Measurements from ENCODE around the gene APBA3. TPM values are rescaled to one million over a fixed set of nuclear protein-coding genes. Genes with fewer than 3 reads are reported as not detected.
A peak's percentile ranks its signal among the peaks of the same experiment; 100 is the strongest.

APBA3 gene
- total and polyA plus RNA-seq, 8 donors, result 15.5 to 24.7 (median 19.8) TPM

- no peak overlapping the region for H3K4me3 ChIP-seq
- TF ChIP-seq, protein P1, sequence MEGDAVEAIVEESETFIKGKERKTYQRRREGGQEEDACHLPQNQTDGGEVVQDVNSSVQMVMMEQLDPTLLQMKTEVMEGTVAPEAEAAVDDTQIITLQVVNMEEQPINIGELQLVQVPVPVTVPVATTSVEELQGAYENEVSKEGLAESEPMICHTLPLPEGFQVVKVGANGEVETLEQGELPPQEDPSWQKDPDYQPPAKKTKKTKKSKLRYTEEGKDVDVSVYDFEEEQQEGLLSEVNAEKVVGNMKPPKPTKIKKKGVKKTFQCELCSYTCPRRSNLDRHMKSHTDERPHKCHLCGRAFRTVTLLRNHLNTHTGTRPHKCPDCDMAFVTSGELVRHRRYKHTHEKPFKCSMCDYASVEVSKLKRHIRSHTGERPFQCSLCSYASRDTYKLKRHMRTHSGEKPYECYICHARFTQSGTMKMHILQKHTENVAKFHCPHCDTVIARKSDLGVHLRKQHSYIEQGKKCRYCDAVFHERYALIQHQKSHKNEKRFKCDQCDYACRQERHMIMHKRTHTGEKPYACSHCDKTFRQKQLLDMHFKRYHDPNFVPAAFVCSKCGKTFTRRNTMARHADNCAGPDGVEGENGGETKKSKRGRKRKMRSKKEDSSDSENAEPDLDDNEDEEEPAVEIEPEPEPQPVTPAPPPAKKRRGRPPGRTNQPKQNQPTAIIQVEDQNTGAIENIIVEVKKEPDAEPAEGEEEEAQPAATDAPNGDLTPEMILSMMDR (IDR thresholded peaks at IDR 0.05), result no peak
- H3K36me3 ChIP-seq, result no peaks in the 10 kb centered on the region
- H3K27ac ChIP-seq, result no peak overlapping the region
- ATAC-seq (no peak), DNase-seq (peak in 1 of 4 donors; percentile 67)
- peaks cover 0 to 12% of the 10 kb centered on the region in 2 donors for H3K27me3 ChIP-seq
- no peaks in the 10 kb centered on the region for H3K9me3 ChIP-seq
- intact Hi-C loops (cut with DNase I), result no loop called here
- H3K4me1 ChIP-seq, result no peaks in the 10 kb centered on the region
Measured at GRCh38 chr19:3730457-3730958, 31.0 kb downstream of the APBA3 start.

GRCh38 chr19:3725640-3726310 lies 35.7 kb downstream of the APBA3 start:
- Histone ChIP-seq H3K9me3 (no peaks in the 10 kb centered on the region), H3K4me1 (peaks cover 3 to 17% of the 10 kb centered on the region in 2 donors), H3K36me3 (no peaks in the 10 kb centered on the region), H3K4me3 (no peak overlapping the region), H3K27me3 (peaks cover 20 to 54% of the 10 kb centered on the region in 2 donors), H3K27ac (no peak overlapping the region)
- TF ChIP-seq, protein P1 (IDR thresholded peaks at IDR 0.05), result no peak
- DNase-seq (peak in 2 of 4 donors; percentile 69 to 81), ATAC-seq (peak; percentile 64)
- intact Hi-C loops (cut with DNase I), result no loop called here

DNA sequence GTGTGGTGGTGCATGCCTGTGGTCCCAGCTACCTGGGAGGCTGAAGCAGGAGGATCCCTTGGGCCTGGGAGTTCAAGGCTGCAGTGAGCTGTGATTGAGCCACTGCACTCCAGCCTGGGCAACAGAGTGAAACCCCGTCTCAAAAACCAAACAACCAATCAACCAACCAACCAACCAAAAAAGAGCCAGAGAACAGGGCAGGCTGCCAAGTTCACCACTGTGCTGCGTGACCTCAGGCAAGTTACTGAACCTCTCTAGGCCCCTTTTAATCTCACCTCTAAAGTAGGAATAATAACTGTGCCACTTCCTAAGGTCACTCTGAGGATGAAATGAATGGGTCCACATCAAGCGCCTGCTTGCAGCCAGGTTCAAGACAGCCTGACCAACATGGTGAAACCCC lies 36.4 kb downstream of the APBA3 start:
- Histone ChIP-seq H3K27me3 (peaks cover 20 to 61% of the 10 kb centered on the region in 2 donors), H3K4me3 (no peak overlapping the region), H3K9me3 (no peaks in the 10 kb centered on the region), H3K4me1 (peaks cover 3 to 18% of the 10 kb centered on the region in 2 donors), H3K36me3 (no peaks in the 10 kb centered on the region), H3K27ac (no peak overlapping the region)
- intact Hi-C loops (cut with DNase I), result no loop called here
- DNase-seq, result no peak
- no peak for ATAC-seq
- TF ChIP-seq, protein P1 (IDR thresholded peaks at IDR 0.05), result no peak

GRCh38 chr19:3723883-3724282 lies 37.6 kb downstream of the APBA3 start:
- H3K27ac ChIP-seq, result no peak overlapping the region
- peaks cover 20 to 73% of the 10 kb centered on the region in 2 donors for H3K27me3 ChIP-seq
- H3K36me3 ChIP-seq, result no peaks in the 10 kb centered on the region
- ATAC-seq (no peak), DNase-seq (no peak)
- H3K9me3 ChIP-seq, result no peaks in the 10 kb centered on the region
- TF ChIP-seq, protein P1 (IDR thresholded peaks at IDR 0.05), result no peak
- H3K4me1 ChIP-seq, result peaks cover 4 to 18% of the 10 kb centered on the region in 2 donors
- H3K4me3 ChIP-seq, result no peak overlapping the region
- intact Hi-C loops (cut with DNase I), result no loop called here

DNA sequence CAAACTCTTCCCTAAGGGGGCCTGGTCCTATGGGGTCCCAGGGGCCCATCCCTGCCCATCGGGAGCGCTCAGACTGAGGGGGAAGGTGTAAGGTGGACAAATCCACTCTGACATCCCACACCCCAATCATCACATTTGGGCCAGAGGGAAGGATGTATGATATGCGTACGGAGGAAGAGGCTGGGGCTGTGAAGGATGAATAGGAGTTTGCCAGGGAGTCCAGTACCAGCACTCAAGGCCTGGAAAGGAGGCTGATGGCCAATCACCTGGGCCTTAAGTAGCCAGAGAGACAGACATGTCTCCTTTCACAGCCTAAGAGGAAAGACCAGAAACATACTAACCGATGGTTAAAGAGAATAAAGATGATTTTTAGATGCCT lies 38.4 kb downstream of the APBA3 start:
- ATAC-seq (no peak), DNase-seq (no peak)
- Histone ChIP-seq H3K9me3 (no peaks in the 10 kb centered on the region), H3K4me3 (no peak overlapping the region), H3K4me1 (peaks cover 8 to 18% of the 10 kb centered on the region in 2 donors), H3K27me3 (peaks cover 20 to 76% of the 10 kb centered on the region in 2 donors), H3K27ac (no peak overlapping the region), H3K36me3 (no peaks in the 10 kb centered on the region)
- TF ChIP-seq, protein P1 (IDR thresholded peaks at IDR 0.05), result no peak
- intact Hi-C loops (cut with DNase I), result no loop called here
